HG02884 (cell line): Measurements from ENCODE around the gene OR52H1.
"Not testable (repeated sequence)": the region's sequence is repeated elsewhere in the genome, so short reads cannot be mapped to it uniquely, and the experiment has no call there.

ENCODE experiments used
- ATAC-seq: cut with Tn5 transposase; IDR thresholded peaks from one replicate; pipeline ENCODE4 v1.9.1; 2021; ENCODE audit warnings: mild to moderate bottlenecking, moderate library complexity; ENCODE audit not compliant: unreplicated experiment

The OR52H1 gene

GRCh38 chr11:5548440-5548839 lies at the start of gene OR52H1:
OR52H1 (minus strand) TSS chr11:5548540; CDS start chr11:5545505, 3,035 bp downstream.
- no peak for ATAC-seq

GRCh38 chr11:5597953-5598352 lies 49.6 kb upstream of the OR52H1 start:
- ATAC-seq: no peak

DNA sequence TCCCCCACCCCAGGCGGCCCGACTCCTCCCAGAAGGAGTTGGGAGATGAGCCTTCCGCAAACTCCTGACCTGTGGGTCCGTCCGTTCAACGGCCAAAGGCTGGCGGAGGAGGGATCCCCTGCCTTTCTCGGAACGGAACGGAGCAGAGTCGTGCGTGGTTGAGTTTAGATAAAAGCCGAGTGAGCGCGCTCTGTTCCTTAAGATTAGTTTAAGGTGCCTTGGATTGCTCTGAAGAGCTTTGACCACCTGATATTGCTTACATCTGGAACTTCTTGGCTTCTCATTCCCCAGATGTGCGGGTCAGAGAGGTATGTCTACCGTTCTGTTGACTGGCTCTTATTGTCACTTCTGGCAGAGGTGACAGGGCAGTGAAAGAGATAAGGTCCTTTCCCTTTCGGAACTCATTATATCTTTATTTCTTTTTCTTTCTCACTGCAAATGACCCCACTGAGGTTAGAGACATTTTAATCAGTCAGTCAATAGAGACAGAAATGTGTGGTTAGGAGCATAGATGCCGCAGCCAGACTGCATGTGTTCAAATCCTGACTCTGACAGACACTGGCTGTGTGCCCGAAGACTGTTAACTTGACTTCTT lies 48.4 kb upstream of the OR52H1 start, which contains the start of gene TRIM6:
TRIM6 (plus strand) TSS at position 31 of the 595 bp plus-strand sequence; CDS start at position 292, 261 bp downstream.
- ATAC-seq: no peak

GRCh38 chr11:5593146-5593545 lies 44.8 kb upstream of the OR52H1 start:
- no peak for ATAC-seq

DNA sequence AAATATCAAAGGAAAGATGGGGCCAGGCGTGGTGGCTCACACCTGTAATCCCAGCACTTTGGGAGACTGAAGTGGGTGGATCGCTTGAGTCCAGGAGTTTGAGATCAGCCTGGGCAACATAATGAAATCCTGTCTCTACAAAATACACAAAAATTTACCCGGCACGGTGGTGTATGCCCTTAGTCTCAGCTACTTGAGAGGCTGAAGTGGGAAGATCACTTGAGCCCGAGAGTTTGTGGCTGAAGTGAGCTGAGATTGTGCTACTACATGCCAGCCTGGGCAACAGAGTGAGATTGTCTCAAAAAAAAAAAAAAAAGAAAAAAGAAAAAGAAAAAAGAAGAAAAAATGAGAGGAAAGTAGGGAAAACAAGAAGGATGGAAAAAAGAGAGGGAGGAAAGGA lies 44.3 kb upstream of the OR52H1 start:
- ATAC-seq: no peak

GRCh38 chr11:5591613-5592012 lies 43.3 kb upstream of the OR52H1 start:
- ATAC-seq: no peak

DNA sequence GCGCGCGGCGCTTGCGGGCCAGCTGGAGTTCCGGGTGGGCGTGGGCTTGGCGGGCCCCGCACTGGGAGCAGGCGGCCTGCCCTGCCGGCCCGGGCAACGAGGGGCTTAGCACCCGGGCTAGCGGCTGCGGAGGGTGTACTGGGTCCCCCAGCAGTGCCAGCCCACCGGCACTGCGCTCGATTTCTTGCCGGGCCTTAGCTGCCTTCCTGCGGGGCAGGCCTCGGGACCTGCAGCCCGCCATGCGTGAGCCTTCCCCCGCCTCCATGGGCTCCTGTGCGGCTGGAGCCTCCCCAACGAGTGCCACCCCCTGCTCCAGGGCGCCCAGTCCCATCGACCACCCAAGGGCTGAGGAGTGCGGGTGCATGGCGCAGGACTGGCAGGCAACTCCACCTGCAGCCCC lies 41.6 kb upstream of the OR52H1 start:
- not testable (repeated sequence) for ATAC-seq

GRCh38 chr11:5584458-5584857 lies 36.1 kb upstream of the OR52H1 start:
- ATAC-seq: not testable (repeated sequence)

DNA sequence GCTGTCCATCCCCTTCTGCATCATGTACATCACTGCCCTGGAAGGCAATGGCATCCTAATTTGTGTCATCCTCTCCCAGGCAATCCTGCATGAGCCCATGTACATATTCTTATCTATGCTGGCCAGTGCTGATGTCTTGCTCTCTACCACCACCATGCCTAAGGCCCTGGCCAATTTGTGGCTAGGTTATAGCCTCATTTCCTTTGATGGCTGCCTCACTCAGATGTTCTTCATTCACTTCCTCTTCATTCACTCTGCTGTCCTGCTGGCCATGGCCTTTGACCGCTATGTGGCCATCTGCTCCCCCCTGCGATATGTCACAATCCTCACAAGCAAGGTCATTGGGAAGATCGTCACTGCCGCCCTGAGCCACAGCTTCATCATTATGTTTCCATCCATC lies 32.7 kb upstream of the OR52H1 start:
- ATAC-seq: no peak

DNA sequence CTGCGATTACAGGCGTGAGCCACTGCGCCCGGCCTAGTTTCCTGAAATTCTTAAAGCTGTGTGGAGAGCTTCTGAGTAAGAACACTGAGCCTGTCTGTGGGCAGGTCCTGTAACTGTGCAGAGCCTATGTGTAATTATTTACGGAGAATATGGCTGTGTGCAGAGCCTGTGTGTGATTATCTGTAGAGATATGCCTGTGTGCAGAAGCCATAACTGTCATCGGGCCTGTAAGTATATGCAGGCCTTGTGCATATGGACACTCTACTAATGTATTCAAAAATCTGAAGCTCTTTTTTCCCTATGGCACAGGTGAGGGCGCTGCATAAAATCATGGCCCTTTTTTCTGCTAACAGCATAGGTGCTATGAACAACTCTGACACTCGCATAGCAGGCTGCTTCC lies 32.2 kb upstream of the OR52H1 start, which contains the start of gene OR52B6:
OR52B6 (plus strand) TSS at position 301 of the 400 bp plus-strand sequence; CDS start at position 301, 0 bp downstream.
- no peak for ATAC-seq

- ATAC-seq: no peak
Measured at GRCh38 chr11:5577101-5577500, 28.8 kb upstream of the OR52H1 start.

DNA sequence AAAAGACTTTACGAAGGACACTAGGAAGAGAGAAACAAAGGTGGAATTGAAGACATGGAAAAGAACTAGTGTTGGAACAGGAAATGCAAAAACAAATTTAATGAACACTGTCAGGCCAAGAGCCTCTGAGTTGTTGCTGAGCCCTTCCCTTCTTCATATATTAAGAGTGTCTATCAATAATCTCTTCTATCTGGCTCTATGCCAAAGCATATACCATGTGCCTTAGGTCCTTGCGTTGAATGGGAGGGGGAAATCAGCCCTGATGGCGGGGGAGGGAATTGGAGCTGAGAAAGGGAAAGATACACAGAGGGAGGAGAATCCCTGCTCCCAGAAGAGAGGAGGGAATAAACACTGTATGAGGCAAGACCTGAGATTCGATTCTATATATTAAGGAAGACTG lies 26.8 kb upstream of the OR52H1 start:
- no peak for ATAC-seq

DNA sequence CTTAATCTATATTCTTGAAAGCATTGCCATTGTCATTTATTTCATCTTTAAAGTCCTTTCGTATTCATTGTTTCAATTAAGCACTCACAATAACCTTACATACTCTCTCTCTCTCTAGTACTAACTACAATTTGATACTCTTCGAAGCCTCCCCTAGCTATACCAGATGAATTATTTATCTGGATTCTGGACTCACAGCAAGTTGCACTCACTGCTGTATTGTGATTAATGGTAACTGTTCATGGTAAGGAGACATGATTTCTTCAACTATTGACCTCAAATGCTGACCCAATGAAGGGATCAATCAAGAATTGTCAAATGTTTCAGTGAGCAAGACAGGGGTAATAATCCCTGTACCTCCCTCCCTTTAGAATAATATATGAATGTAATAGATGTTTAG lies 26.3 kb upstream of the OR52H1 start:
- ATAC-seq: no peak

DNA sequence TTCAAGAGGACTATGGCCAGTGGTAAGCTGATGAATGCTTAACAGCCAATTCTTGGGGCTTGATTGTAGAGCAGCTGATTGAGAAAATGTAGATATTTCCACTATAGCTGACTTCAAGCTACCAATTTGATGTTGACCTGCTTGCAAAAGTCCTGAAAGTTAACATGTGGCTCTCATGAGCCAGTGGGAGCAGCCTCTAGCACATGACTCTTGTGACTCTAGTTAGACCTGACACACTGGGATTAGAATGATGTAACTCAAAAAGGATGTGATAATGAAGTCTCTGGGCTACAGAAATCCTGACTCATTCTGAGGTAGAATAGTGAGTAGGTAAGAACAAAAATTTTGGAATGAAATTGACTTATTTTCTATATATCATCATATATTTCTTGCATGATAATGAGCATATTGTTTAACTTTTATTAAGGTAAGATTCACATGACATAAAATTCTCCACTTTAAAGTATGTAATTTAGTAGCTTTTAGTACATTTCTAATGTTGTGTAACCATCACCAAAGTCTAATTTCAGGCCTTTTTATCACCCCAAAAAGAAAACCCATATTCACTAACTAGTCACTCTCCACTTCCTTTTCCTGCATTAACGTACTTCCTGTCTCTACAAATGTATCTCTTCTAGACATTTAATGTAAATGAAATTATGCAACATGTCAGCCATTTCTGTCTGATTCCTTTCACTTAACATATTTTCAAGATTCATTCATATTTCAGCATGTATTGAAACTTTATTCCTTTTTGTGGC lies 16.1 kb upstream of the OR52H1 start:
- ATAC-seq: no peak

GRCh38 chr11:5557751-5558150 lies 9.4 kb upstream of the OR52H1 start:
- no peak for ATAC-seq

GRCh38 chr11:5556596-5557188 lies 8.4 kb upstream of the OR52H1 start:
- no peak for ATAC-seq

GRCh38 chr11:5553343-5553742 lies 5.0 kb upstream of the OR52H1 start:
- ATAC-seq: no peak

DNA sequence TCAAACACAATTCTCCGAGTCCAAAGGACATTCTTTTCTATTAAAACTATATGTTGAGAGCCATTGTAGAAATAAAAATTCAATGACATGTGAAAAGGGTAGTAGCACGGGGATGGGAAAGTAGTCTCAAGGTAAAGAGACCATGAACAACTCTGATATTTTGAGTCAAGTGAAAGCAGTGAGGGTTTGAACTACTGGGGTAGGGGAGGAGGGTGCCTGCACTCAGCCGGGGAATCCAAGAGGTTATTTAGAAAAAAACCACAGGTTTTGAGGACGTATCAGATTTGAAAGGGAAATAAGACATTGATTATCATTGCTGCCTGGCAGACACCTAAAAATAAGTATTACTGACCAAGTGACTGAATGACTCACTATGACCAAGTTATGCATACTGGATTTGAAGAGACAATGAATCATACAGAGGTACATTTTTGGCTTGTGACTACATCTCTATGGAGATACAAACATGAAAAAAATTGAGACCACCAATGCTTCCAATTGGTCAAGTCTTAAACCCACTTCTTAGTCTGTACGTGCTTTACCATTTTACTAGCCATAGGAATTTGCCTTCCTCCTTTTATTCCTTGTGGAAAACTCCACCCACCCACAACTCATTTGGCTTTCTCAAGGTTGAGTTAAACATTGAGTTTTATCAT lies 2.2 kb upstream of the OR52H1 start:
- ATAC-seq: peak; percentile 73

DNA sequence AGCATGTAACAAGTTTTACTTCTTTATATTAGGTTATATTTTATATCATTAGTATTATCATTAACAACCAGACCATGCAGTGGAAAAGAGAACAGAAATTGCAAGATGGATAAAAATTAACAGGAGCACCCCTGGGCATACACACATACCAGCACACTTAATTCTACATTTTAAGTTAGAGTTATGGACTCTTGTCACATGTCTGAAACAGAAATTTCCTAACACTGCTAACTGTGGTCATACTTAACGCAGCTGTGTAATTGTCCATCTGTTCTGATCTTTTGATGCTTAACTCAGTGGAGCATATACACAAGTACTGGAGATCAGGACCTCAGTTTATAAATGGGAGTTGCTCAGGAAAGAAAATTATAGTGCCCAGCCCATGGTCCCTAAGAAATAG lies 358 bp downstream of the OR52H1 start:
- no peak for ATAC-seq

- no peak for ATAC-seq
Measured at GRCh38 chr11:5546457-5546856, 1.9 kb downstream of the OR52H1 start.

DNA sequence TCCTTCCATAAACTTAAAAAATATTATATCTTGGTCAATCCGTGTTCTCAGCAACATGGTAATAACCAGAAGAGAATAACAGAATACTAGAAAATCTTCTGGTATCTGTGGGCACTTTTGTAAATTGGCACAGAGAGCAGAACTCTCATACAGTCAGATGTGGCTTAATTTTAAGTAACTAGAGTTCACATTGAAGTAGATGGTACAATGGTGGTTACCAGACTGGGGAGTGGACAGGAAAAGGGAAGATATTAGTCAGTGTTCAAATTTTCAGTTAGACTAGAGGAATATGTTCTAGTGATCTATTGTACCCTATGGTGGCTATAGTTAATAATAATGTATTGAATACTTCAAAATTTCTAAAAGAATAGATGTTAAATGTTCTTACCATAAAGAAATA lies 6.9 kb downstream of the OR52H1 start:
- no peak for ATAC-seq
